ENCODE measurements around the gene ZNF286A.
"Not testable (repeated sequence)": the region's sequence is repeated elsewhere in the genome, so short reads cannot be mapped to it uniquely, and the experiment has no call there.

- TF ChIP-seq, protein P1, sequence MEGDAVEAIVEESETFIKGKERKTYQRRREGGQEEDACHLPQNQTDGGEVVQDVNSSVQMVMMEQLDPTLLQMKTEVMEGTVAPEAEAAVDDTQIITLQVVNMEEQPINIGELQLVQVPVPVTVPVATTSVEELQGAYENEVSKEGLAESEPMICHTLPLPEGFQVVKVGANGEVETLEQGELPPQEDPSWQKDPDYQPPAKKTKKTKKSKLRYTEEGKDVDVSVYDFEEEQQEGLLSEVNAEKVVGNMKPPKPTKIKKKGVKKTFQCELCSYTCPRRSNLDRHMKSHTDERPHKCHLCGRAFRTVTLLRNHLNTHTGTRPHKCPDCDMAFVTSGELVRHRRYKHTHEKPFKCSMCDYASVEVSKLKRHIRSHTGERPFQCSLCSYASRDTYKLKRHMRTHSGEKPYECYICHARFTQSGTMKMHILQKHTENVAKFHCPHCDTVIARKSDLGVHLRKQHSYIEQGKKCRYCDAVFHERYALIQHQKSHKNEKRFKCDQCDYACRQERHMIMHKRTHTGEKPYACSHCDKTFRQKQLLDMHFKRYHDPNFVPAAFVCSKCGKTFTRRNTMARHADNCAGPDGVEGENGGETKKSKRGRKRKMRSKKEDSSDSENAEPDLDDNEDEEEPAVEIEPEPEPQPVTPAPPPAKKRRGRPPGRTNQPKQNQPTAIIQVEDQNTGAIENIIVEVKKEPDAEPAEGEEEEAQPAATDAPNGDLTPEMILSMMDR (IDR thresholded peaks at IDR 0.05) = not testable (repeated sequence)
- TF ChIP-seq POLR2A (IDR thresholded peaks at IDR 0.05) = not testable (repeated sequence)
These were observed 9.3 kb downstream of the ZNF286A start for GRCh38 chr17:15708879-15709278.

Measured in heart left ventricle (tissue), 13 donors.